DMS153 treated with DMSO at 0.1 percent for 48 hours (cell line): Measurements from ENCODE around the gene YIF1B.
"Not testable (repeated sequence)": the region's sequence is repeated elsewhere in the genome, so short reads cannot be mapped to it uniquely, and the experiment has no call there.

Experiments used
- DNase-seq: peaks from one replicate; lab custom pipeline; 2025; ENCODE audit not compliant: unreplicated experiment; lab: John Stamatoyannopoulos, UW

The YIF1B gene

GRCh38 chr19:38315657-38316476, at the start of gene YIF1B:
Gene YIF1B, minus strand, starts transcription at chr19:38315947. Its CDS starts 30 bp downstream, at chr19:38315917.
- DNase-seq = peak; percentile 89

GRCh38 chr19:38362946-38363688, 47.4 kb upstream of the YIF1B start:
- DNase-seq = not testable (repeated sequence)

GRCh38 chr19:38362076-38362945, 46.6 kb upstream of the YIF1B start:
- peak; percentile 51 for DNase-seq

GRCh38 chr19:38361633-38362075, 45.9 kb upstream of the YIF1B start:
- DNase-seq = peak; percentile 63

GRCh38 chr19:38360839-38361631, 45.3 kb upstream of the YIF1B start:
- no peak for DNase-seq

- DNase-seq = no peak
These were observed 44.6 kb upstream of the YIF1B start for GRCh38 chr19:38360351-38360750.

GRCh38 chr19:38359242-38360021, 43.7 kb upstream of the YIF1B start:
- no peak for DNase-seq

GRCh38 chr19:38358071-38358470, 42.3 kb upstream of the YIF1B start:
- DNase-seq = no peak

- DNase-seq = no peak
These were observed 40.3 kb upstream of the YIF1B start for GRCh38 chr19:38355728-38356725.

- no peak for DNase-seq
These were observed 36.9 kb upstream of the YIF1B start for GRCh38 chr19:38352611-38353010.

- no peak for DNase-seq
These were observed 36.2 kb upstream of the YIF1B start for GRCh38 chr19:38351865-38352395.

- DNase-seq = no peak
These were observed 35.1 kb upstream of the YIF1B start for GRCh38 chr19:38350883-38351282.

- DNase-seq = no peak
These were observed 31.1 kb upstream of the YIF1B start for GRCh38 chr19:38346837-38347236.

- DNase-seq = no peak
These were observed 25.2 kb upstream of the YIF1B start for GRCh38 chr19:38340927-38341326.

GRCh38 chr19:38339011-38339410, 23.3 kb upstream of the YIF1B start:
- not testable (repeated sequence) for DNase-seq

GRCh38 chr19:38337360-38337653, 21.6 kb upstream of the YIF1B start:
- no peak for DNase-seq

- DNase-seq = peak; percentile 95
These were observed 21.1 kb upstream of the YIF1B start for GRCh38 chr19:38336638-38337359.
